ENCODE results near the gene BLTP3A. TPM values are rescaled to one million over a fixed set of nuclear protein-coding genes. Genes with fewer than 3 reads are reported as not detected.
"Not testable (repeated sequence)": the region's sequence is repeated elsewhere in the genome, so short reads cannot be mapped to it uniquely, and the experiment has no call there.

Gene BLTP3A
- total and polyA plus RNA-seq, 2 donors (not counting 1 experiment from before 2014, with no cell fraction given), result 3.3 to 7.1 TPM

GRCh38 chr6:34817446-34817845 is 25.6 kb downstream of the BLTP3A start:
- Histone ChIP-seq H3K79me2 (ENCODE audit: control insufficient read depth, insufficient read depth, low read length) (no peaks in the 10 kb centered on the region), H4K20me1 (ENCODE audit: control insufficient read depth, extremely low read depth, insufficient read depth, low read length) (no peaks in the 10 kb centered on the region), H3K4me1 (ENCODE audit: control insufficient read depth, extremely low read depth, insufficient read depth, low read length) (no peaks in the 10 kb centered on the region), H3K9ac (ENCODE audit: insufficient read depth, low read length) (no peak overlapping the region), H3K27me3 (ENCODE audit: control insufficient read depth, insufficient read depth, low read length) (no peaks in the 10 kb centered on the region), H3K4me2 (ENCODE audit: extremely low read depth, insufficient read depth, low read length) (no peak overlapping the region), H2AFZ (ENCODE audit: low read length) (no peak overlapping the region), H3K36me3 (ENCODE audit: control insufficient read depth, insufficient read depth, low read length) (no peaks in the 10 kb centered on the region), H3K9me3 (ENCODE audit: control insufficient read depth, insufficient read depth, low read depth, low read length) (no peaks in the 10 kb centered on the region), H3K27ac (ENCODE audit: insufficient read depth, low read length) (no peak overlapping the region), H3K4me3 (replicated peaks in 1 of 4; ENCODE audit: control extremely low read depth in 1 of 4, insufficient read depth in 1 of 4, low read depth in 3 of 4, low read length in 4 of 4) (no peak overlapping the region)
- TF ChIP-seq, protein P1, sequence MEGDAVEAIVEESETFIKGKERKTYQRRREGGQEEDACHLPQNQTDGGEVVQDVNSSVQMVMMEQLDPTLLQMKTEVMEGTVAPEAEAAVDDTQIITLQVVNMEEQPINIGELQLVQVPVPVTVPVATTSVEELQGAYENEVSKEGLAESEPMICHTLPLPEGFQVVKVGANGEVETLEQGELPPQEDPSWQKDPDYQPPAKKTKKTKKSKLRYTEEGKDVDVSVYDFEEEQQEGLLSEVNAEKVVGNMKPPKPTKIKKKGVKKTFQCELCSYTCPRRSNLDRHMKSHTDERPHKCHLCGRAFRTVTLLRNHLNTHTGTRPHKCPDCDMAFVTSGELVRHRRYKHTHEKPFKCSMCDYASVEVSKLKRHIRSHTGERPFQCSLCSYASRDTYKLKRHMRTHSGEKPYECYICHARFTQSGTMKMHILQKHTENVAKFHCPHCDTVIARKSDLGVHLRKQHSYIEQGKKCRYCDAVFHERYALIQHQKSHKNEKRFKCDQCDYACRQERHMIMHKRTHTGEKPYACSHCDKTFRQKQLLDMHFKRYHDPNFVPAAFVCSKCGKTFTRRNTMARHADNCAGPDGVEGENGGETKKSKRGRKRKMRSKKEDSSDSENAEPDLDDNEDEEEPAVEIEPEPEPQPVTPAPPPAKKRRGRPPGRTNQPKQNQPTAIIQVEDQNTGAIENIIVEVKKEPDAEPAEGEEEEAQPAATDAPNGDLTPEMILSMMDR (conservative IDR thresholded peaks at IDR 0.05 in 1 of 2, IDR thresholded peaks at IDR 0.05 in 1 of 2; ENCODE audit: low read depth in 1 of 2, low read length in 2 of 2), result no peak
- no peak for TF ChIP-seq EZH2 (IDR thresholded peaks at IDR 0.05; ENCODE audit: low read length, missing control alignments)
- peak in 1 of 2 donors; percentile 75 for DNase-seq (ENCODE audit: low read depth in 2 of 2)

- H3K27me3 ChIP-seq (ENCODE audit: control insufficient read depth, insufficient read depth, low read length); H3K36me3 ChIP-seq (ENCODE audit: control insufficient read depth, insufficient read depth, low read length); H2AFZ ChIP-seq (ENCODE audit: low read length); DNase-seq (ENCODE audit: low read depth in 2 of 2); H3K4me2 ChIP-seq (ENCODE audit: extremely low read depth, insufficient read depth, low read length); H4K20me1 ChIP-seq (ENCODE audit: control insufficient read depth, extremely low read depth, insufficient read depth, low read length); H3K9me3 ChIP-seq (ENCODE audit: control insufficient read depth, insufficient read depth, low read depth, low read length); H3K79me2 ChIP-seq (ENCODE audit: control insufficient read depth, insufficient read depth, low read length); H3K9ac ChIP-seq (ENCODE audit: insufficient read depth, low read length); H3K4me1 ChIP-seq (ENCODE audit: control insufficient read depth, extremely low read depth, insufficient read depth, low read length); H3K27ac ChIP-seq (ENCODE audit: insufficient read depth, low read length); H3K4me3 ChIP-seq (replicated peaks in 1 of 4; ENCODE audit: control extremely low read depth in 1 of 4, insufficient read depth in 1 of 4, low read depth in 3 of 4, low read length in 4 of 4): not testable (repeated sequence)
Measured at GRCh38 chr6:34818872-34819570, 27.1 kb downstream of the BLTP3A start.

GRCh38 chr6:34819571-34820480 is 27.9 kb downstream of the BLTP3A start:
- H3K27me3 ChIP-seq (ENCODE audit: control insufficient read depth, insufficient read depth, low read length), result no peaks in the 10 kb centered on the region
- H3K4me2 ChIP-seq (ENCODE audit: extremely low read depth, insufficient read depth, low read length), result no peak overlapping the region
- H3K4me3 ChIP-seq (replicated peaks in 1 of 4; ENCODE audit: control extremely low read depth in 1 of 4, insufficient read depth in 1 of 4, low read depth in 3 of 4, low read length in 4 of 4), result no peak overlapping the region
- no peak overlapping the region for H3K27ac ChIP-seq (ENCODE audit: insufficient read depth, low read length)
- no peaks in the 10 kb centered on the region for H4K20me1 ChIP-seq (ENCODE audit: control insufficient read depth, extremely low read depth, insufficient read depth, low read length)
- H3K79me2 ChIP-seq (ENCODE audit: control insufficient read depth, insufficient read depth, low read length), result no peaks in the 10 kb centered on the region
- H3K4me1 ChIP-seq (ENCODE audit: control insufficient read depth, extremely low read depth, insufficient read depth, low read length), result no peaks in the 10 kb centered on the region
- DNase-seq (ENCODE audit: low read depth in 2 of 2), result no peak
- H3K36me3 ChIP-seq (ENCODE audit: control insufficient read depth, insufficient read depth, low read length), result no peaks in the 10 kb centered on the region
- TF ChIP-seq EZH2 (IDR thresholded peaks at IDR 0.05; ENCODE audit: low read length, missing control alignments), result no peak
- TF ChIP-seq, protein P1 (conservative IDR thresholded peaks at IDR 0.05 in 1 of 2, IDR thresholded peaks at IDR 0.05 in 1 of 2; ENCODE audit: low read depth in 1 of 2, low read length in 2 of 2), result no peak
- no peaks in the 10 kb centered on the region for H3K9me3 ChIP-seq (ENCODE audit: control insufficient read depth, insufficient read depth, low read depth, low read length)
- no peak overlapping the region for H3K9ac ChIP-seq (ENCODE audit: insufficient read depth, low read length)
- H2AFZ ChIP-seq (ENCODE audit: low read length), result no peak overlapping the region
